ENCODE results near the gene ZNFX1.
"Not testable (repeated sequence)": the region's sequence is repeated elsewhere in the genome, so short reads cannot be mapped to it uniquely, and the experiment has no call there.

The ZNFX1 gene

DNA sequence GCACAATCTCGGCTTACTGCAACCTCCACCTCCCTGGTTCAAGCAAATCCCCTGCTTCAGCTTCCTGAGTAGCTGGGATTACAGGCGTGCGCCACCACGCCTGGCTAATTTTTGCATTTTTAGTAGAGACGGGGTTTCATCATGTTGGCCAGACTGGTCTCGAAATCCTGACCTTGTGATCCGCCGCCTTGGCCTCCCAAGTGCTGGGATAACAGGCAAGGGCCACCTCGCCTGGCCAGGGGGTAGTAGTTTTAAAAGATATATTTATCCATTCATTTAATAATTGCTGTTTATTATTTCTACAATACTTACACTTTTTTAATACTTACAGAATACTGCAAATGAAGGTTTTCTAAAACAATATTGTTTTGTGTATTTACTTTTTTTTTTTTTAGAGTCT, 74.1 kb downstream of the ZNFX1 start:
- DNase-seq, result no peak

DNA sequence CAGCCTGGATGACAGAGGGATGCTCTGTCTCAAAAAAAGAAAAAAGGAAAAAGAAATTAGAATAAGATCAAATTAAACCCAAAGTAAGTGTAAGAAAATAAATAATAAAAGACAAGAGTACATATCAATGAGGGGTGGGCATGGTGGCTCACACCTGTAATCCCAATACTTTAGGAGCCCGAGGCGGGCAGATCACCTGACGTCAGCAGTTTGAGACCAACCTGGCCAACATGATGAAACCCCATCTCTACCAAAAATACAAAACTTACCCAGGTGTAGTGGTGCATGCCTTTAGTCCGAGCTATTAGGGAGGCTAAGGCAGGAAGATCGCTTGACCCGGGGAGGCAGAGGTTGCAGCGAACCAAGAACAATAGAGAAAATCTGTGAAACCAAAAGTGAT, 74.8 kb downstream of the ZNFX1 start:
- no peak for DNase-seq

DNA sequence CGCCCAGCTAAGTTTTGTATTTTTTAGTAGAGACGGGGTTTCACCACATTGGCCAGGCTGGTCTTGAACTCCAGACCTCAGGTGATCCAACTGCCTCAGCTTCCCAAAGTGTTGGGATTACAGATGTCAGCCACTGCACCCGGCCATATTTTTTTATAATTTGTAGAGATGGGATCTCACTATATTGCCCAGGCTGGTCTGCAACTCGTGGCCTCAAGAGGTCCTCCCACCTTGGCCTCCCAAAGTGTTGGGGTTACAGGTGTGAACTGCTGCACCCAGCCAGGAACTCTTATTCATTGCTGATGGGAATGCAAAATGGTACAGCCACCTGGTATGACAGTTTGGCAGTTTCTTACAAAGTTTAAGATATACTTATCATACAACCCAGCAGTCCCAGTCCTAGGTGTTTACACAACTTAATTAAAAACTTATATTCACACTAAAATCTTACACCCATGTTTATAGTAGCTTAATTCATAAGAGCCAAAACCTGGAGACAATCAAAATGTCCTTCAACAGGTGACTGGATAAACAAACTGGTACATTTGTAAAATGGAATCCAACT, 78.0 kb downstream of the ZNFX1 start:
- DNase-seq, result no peak

DNA sequence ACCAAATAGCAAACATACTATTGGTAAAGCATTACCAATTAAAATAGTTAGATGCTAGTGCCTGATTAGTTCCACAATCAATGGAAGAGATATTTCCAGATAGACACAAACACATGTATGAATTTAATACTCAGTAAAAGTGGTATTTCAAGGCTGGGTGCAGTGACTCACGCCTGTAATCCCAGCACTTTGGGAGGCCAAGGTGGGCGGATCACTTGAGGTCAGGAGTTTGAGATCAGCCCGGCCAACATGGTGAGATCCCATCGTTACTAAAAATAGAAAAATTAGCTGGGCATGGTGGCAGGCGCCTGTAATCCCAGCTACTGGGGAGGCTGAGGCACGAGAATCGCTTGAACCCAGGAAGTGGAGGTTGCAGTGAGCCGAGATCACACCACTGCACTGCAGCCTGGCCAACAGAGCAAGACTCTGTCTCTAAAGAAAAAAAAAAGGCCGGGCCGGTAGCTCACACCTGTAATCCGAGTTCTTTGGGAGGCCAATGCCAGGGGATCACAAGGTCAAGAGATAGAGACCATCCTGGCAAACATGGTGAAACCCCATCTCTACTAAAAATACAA, 84.8 kb downstream of the ZNFX1 start:
- DNase-seq, result not testable (repeated sequence)
